Heart right ventricle (tissue), 16 donors: ENCODE results near the gene PTPRN2. TPM values are rescaled to one million over a fixed set of nuclear protein-coding genes. Genes with fewer than 3 reads are reported as not detected.

Source experiments
- ATAC-seq, 8 donors: fragments of 200-7000 bp; cut with Tn5 transposase; one replicate each; pipeline ENCODE4 v1.9.1; 2020; ENCODE audit warnings: mild to moderate bottlenecking in 8 of 8, moderate library complexity in 8 of 8, moderate number of reproducible peaks in 1 of 8
- DNase-seq, 2 donors: peaks; one replicate each; pipeline ENCODE4 v3.0.0-alpha.2; 2020
- H3K27ac ChIP-seq, 10 donors: fragments of 200-600 bp; sonication (generic) in 2 of 10; one replicate each; pipeline versions ENCODE4 v1.5.0 to v1.8.0; 2020 to 2022; ENCODE audit warnings: mild to moderate bottlenecking in 3 of 10
- H3K27me3 ChIP-seq, 7 donors: fragments of 200-600 bp; one replicate each; pipeline ENCODE4 v1.8.0; 2021 to 2022; ENCODE audit warnings: mild to moderate bottlenecking in 2 of 7
- H3K36me3 ChIP-seq, 9 donors: fragments of 200-600 bp; sonication (generic) in 1 of 9; one replicate each; pipeline versions ENCODE4 v1.5.0 to v1.8.0; 2020 to 2022; ENCODE audit warnings: mild to moderate bottlenecking in 2 of 9
- H3K4me1 ChIP-seq, 9 donors: fragments of 200-600 bp; sonication (generic) in 1 of 9; one replicate each; pipeline versions ENCODE4 v1.5.0 to v1.8.0; 2020 to 2022; ENCODE audit warnings: mild to moderate bottlenecking in 4 of 9
- H3K4me3 ChIP-seq, 10 donors: fragments of 200-600 bp; sonication (generic) in 2 of 10; one replicate each; pipeline versions ENCODE4 v1.5.0 to v1.8.0; 2020 to 2022; ENCODE audit warnings: mild to moderate bottlenecking in 7 of 10, moderate library complexity in 2 of 10
- H3K9me3 ChIP-seq, 11 donors: fragments of 200-600 bp in 10 of 11; sonication (generic) in 2 of 11; one replicate each; pipeline versions ENCODE4 v1.5.0 to v1.8.0; 2013 to 2022; ENCODE audit warnings: mild to moderate bottlenecking in 2 of 11, control low read depth in 1 of 11, moderate library complexity in 1 of 11
- WGBS, 2 donors: extraction: QIAGEN DNeasy Blood & Tissue Kit; methylation state at CpG; one replicate each; pipeline ENCODE4 v1.1.7; 2013; ENCODE audit warnings: inconsistent platforms in 1 of 2; 5-methylcytosine and 5-hydroxymethylcytosine counted together
- intact Hi-C, 10 donors: fragments of 100-400 bp; cut with DNase I; formaldehyde crosslinking; loops; one replicate each; pipeline versions ENCODE4 v1.11.1 to v1.14.2; 2022
- polyA plus RNA-seq, 2 donors: library from polyadenylated mRNA; stranded (reverse); fragments of 200-250 nt; gene quantifications; one replicate each; pipeline ENCODE4 v1.2.3, GENCODE V29; 2013
- total RNA-seq, 10 donors: library from RNA; stranded (reverse); fragmentation: NEBNext Ultra II Directional in 3 of 10; extraction: Animal tissue kit (Norgen Biotek cat#: 25700) in 3 of 10; gene quantifications; one replicate each; pipeline versions ENCODE4 v1.2.1 to v1.2.4, GENCODE V29; 2021 to 2023
- TF ChIP-seq, protein P1 (sequence below), 9 donors: fragments of 200-600 bp; sonication (generic) in 2 of 9; IDR thresholded peaks; one replicate each; pipeline versions ENCODE4 v1.5.0 to v1.8.0; 2021 to 2022; ENCODE audit warnings: antibody characterized with exemption in 9 of 9, mild to moderate bottlenecking in 5 of 9, moderate library complexity in 1 of 9
- donor health status: Arrhythmogenic right ventricular cardiomyopathy.
- donor health status: ischemic (EF 13 %, LVEDD 7.1; RV severe dilation, severe dysfunction).
- donor health status: healthy with polysubstance abuse.
- donor health status: DM: no; HTN: yes; CAD: no.
- donor health status: DM: no; HTN: no; CAD: no.
- donor health status: ischemic (EF 25% LVEDD 6.9; RV normal size, moderate dysfunction).
- donor health status: ischemic (EF 25% LVEDD 5.7; RV mildly dilated, moderate dysfunction).
- donor health status: healthy.
- donor health status: DM: yes; HTN: yes; CAD: no.
- donor health status: Ischemic cardiomyopathy.
- donor health status: ischemic (EF 35%, LVEDD 5.7; RV mildly dilated, moderate dysfunction).
- donor health status: nonischemic (EF 11% LVEDD 7.7; RV severe dilation, severe dysfunction).
- donor health status: DM: yes; HTN: yes; CAD: no.
- donor health status: PGD.
- donor health status: ischemic (EF 29% LVEDD 5.4; RV normal size, mild dysfunction).
- donor health status: nonischemic (EF 23%, LVEDD 6.1; RV moderate dilation, normal function).

Gene PTPRN2
- total and polyA plus RNA-seq, 12 donors: 0.82 to 1.8 (median 1.3) TPM

DNA sequence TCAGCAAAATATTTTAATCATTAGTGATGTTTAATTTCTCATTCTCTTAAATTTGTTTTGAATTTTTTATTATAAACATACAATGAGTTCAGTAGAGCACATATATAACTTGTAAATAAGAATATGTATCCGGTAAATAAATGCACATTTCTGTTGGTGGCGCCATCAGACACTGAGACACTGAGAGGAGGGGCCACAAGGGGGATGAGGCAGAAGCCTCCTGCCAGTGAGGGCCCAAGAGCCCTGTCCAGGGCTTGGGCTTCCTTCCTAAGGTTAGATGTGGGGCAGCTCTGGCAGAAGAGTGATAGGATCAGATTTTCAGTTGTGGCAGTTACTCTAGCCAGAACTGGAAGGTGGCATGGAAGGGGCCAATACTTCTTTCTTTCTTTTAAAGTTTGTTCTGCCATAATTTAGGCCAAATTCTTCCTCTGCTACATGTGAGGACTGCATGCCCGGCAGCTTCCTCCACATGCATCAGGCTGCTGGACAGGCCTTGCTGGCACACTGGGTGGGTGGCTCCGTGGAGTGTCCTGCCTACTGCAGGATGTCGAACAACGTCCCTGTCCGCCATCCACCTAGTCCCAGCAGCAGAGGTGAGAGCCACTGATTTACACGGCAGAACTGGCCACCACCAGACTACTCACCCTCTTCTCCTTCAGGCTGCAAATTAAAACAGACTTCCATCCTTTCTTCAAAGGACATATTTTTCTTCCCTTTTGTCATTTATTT lies 13.2 kb downstream of the PTPRN2 start:
- Histone ChIP-seq H3K9me3 (peaks cover 0 to 10% (median 6%) of the 10 kb centered on the region in 11 donors), H3K27ac (no peak overlapping the region), H3K36me3 (no peaks in the 10 kb centered on the region), H3K4me1 (no peaks in the 10 kb centered on the region), H3K27me3 (peaks cover 8 to 33% (median 28%) of the 10 kb centered on the region in 7 donors), H3K4me3 (no peak overlapping the region)
- TF ChIP-seq, protein P1, sequence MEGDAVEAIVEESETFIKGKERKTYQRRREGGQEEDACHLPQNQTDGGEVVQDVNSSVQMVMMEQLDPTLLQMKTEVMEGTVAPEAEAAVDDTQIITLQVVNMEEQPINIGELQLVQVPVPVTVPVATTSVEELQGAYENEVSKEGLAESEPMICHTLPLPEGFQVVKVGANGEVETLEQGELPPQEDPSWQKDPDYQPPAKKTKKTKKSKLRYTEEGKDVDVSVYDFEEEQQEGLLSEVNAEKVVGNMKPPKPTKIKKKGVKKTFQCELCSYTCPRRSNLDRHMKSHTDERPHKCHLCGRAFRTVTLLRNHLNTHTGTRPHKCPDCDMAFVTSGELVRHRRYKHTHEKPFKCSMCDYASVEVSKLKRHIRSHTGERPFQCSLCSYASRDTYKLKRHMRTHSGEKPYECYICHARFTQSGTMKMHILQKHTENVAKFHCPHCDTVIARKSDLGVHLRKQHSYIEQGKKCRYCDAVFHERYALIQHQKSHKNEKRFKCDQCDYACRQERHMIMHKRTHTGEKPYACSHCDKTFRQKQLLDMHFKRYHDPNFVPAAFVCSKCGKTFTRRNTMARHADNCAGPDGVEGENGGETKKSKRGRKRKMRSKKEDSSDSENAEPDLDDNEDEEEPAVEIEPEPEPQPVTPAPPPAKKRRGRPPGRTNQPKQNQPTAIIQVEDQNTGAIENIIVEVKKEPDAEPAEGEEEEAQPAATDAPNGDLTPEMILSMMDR (IDR thresholded peaks at IDR 0.05): no peak
- no peak for ATAC-seq
- WGBS, 2 donors: 80 to 81% methylated on average over 8 of the region's 8 CpGs
- no peak for DNase-seq
- intact Hi-C loops: no loop called here

DNA sequence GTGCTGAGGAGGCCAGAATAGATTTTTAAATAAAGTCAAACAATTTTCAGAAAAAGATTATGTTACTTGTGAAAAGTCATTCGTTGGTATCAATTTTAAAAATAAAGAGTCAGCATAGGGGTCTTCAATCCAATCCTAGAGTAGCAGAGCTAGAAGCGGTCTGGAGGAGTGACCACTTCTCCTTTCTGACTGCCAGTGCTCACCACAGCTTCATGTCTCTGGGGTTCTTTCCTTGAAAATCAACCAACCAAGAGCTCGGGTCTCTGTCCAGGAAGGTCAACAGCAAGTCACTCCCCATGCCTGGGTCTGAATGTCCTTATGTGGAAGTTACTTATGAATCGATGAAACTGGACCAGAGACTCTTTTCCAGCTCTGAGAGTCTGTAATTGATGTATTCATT lies 14.3 kb downstream of the PTPRN2 start:
- ATAC-seq (no peak), DNase-seq (no peak)
- H3K4me1 ChIP-seq: no peaks in the 10 kb centered on the region
- intact Hi-C loops: no loop called here
- TF ChIP-seq, protein P1 (IDR thresholded peaks at IDR 0.05): no peak
- 52 to 60% methylated on average over 4 of the region's 4 CpGs for WGBS, 2 donors
- no peak overlapping the region for H3K27ac ChIP-seq
- H3K9me3 ChIP-seq: no peaks in the 10 kb centered on the region
- no peaks in the 10 kb centered on the region for H3K36me3 ChIP-seq
- H3K4me3 ChIP-seq: no peak overlapping the region
- H3K27me3 ChIP-seq: peaks cover 8 to 44% (median 39%) of the 10 kb centered on the region in 7 donors

DNA sequence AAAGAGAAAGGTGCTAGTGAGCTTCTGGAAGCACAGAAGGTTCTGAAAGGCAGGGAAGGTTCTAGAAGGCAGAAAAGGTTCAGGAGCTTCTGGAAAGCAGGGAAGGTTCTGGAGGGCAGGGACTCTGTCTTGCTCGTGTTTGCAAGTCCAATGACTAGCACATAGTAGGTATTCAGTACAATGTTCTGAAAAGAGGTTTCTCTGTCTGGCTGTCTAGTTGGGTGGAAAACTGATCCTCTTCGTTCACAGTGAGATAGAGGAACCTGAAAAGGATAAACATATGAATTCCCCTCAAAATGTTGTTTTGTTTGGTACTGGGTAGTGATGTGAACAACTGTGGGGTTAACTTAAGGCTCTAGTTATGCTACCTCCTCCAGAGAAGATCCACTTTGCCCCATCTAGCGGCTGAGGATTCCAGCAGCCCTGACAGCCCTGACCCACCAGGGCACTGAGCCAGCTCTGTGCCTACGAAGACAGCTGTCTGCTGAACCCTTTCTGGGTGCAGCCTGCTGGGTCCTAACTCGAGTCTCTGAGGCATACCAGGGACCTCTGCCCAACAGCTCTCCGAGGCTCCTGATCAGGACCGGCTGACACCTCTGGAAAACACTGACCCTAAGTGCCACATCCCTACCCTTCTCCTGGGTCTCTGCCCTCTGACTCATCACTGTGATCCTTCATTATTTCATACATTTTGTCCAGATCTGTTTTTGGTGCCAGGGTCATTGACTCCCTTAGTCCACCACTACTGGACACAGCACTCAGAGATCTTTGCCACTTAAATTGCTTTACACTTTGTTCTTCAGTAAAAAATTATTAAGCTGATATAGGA lies 15.4 kb downstream of the PTPRN2 start:
- Histone ChIP-seq H3K4me3 (no peak overlapping the region), H3K27ac (no peak overlapping the region), H3K9me3 (no peaks in the 10 kb centered on the region), H3K4me1 (no peaks in the 10 kb centered on the region), H3K36me3 (no peaks in the 10 kb centered on the region), H3K27me3 (peaks cover 8 to 55% (median 50%) of the 10 kb centered on the region in 7 donors)
- intact Hi-C loops: no loop called here
- whole genome bisulfite sequencing, 2 donors: 42 to 46% methylated on average over 7 of the region's 7 CpGs
- no peak for ATAC-seq
- TF ChIP-seq, protein P1 (IDR thresholded peaks at IDR 0.05): no peak
- DNase-seq: no peak

DNA sequence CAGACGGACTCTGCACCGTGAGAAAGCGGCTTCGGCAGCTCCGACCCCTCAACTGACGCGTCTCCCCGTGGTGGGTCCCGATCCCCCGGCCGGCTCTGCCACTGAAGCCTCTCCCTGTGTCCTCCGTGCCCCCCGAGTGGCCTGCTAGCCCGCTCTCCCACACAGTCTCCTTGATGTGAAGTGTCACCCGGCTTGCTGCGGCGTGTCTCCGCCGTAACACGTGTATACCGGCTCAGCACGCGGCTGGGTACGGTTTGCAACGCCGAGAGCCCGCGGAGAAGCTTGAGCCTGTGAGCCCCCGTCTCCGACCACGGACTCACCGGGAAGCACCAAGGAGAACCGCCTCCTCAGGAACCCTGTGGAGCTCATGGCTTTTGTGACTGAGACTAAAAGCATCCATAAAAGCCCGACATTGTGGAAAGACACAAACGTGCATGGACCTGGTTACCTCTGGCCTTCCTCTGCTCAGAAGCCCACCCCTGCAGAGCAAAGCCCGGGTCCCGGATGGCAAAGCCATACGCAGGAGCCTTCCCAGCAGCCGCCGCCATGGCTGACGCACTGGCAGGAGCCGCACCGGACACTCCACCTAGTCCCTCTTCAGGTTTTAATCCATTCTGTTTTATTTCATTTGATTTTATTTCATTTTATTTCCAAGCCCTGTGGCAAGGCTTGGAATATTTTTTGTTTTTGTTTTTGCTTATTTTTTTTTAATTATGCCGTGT lies 17.0 kb downstream of the PTPRN2 start:
- TF ChIP-seq, protein P1 (IDR thresholded peaks at IDR 0.05): no peak
- Histone ChIP-seq H3K27ac (no peak overlapping the region), H3K36me3 (no peaks in the 10 kb centered on the region), H3K4me3 (no peak overlapping the region), H3K4me1 (no peaks in the 10 kb centered on the region), H3K27me3 (peaks cover 8 to 68% (median 61%) of the 10 kb centered on the region in 7 donors), H3K9me3 (no peaks in the 10 kb centered on the region)
- DNase-seq: no peak
- ATAC-seq: no peak
- intact Hi-C loops: no loop called here
- WGBS, 2 donors: 83 to 84% methylated on average over 44 of the region's 44 CpGs
